Stimulated activated naive CD8-positive, alpha-beta T cell treated with anti-CD3 and anti-CD28 coated beads, Interleukin-15, Interleukin-2, amounts not matched to agents 100 U/mL and 50 U/mL, for 24 hours (primary cell): ENCODE data around the gene OR10P1.
"Not testable (repeated sequence)": the region's sequence is repeated elsewhere in the genome, so short reads cannot be mapped to it uniquely, and the experiment has no call there.

Experiments used
- ATAC-seq: fragments of 150-1000 bp; cut with Tn5 transposase; one replicate; pipeline ENCODE4 v1.10.0; 2021
- DNase-seq: peaks from one replicate; pipeline ENCODE4 v3.0.0; 2021

The OR10P1 gene

GRCh38 chr12:55636853-55637252 is at the start of gene OR10P1:
OR10P1 (plus strand) TSS chr12:55636892; CDS start chr12:55636892, 0 bp downstream.
- ATAC-seq: no peak
- no peak for DNase-seq

- not testable (repeated sequence) for ATAC-seq, DNase-seq
These were observed 46.5 kb upstream of the OR10P1 start for GRCh38 chr12:55590152-55590551.

GRCh38 chr12:55607821-55608594 is 28.7 kb upstream of the OR10P1 start:
- ATAC-seq (no peak), DNase-seq (no peak)

GRCh38 chr12:55610598-55610997 is 26.1 kb upstream of the OR10P1 start:
- DNase-seq (no peak), ATAC-seq (peak; percentile 86)

- no peak for ATAC-seq
- DNase-seq: no peak
These were observed 24.0 kb upstream of the OR10P1 start for GRCh38 chr12:55612646-55613045.

- DNase-seq (no peak), ATAC-seq (no peak)
These were observed 21.9 kb upstream of the OR10P1 start for GRCh38 chr12:55614764-55615163.

GRCh38 chr12:55619354-55620138 is 17.1 kb upstream of the OR10P1 start:
- DNase-seq: peak; percentile 29
- ATAC-seq: peak; percentile 53

- ATAC-seq (peak; percentile 78), DNase-seq (peak; percentile 56)
These were observed 12.6 kb upstream of the OR10P1 start for GRCh38 chr12:55624056-55624455.

- DNase-seq (no peak), ATAC-seq (no peak)
These were observed 10.5 kb upstream of the OR10P1 start for GRCh38 chr12:55626154-55626553.

- peak; percentile 89 for ATAC-seq
- peak; percentile 27 for DNase-seq
These were observed 7.4 kb upstream of the OR10P1 start for GRCh38 chr12:55629058-55629841.

- ATAC-seq: no peak
- DNase-seq: no peak
These were observed 5.6 kb upstream of the OR10P1 start for GRCh38 chr12:55631056-55631455.

GRCh38 chr12:55631733-55632132 is 5.0 kb upstream of the OR10P1 start:
- DNase-seq (no peak), ATAC-seq (no peak)

- ATAC-seq: no peak
These were observed 3.5 kb upstream of the OR10P1 start for GRCh38 chr12:55633151-55633550.

GRCh38 chr12:55636116-55636655 is 506 bp upstream of the OR10P1 start:
- DNase-seq (no peak), ATAC-seq (peak; percentile 85)

More at GRCh38 chr12:55633151-55633550, 3.5 kb upstream of the OR10P1 start:
- DNase-seq: no peak

- DNase-seq (peak; percentile 25), ATAC-seq (peak; percentile 37)
These were observed 775 bp downstream of the OR10P1 start for GRCh38 chr12:55637467-55637866.

- DNase-seq (no peak), ATAC-seq (no peak)
These were observed 4.9 kb downstream of the OR10P1 start for GRCh38 chr12:55641595-55641994.

GRCh38 chr12:55642267-55642666 is 5.6 kb downstream of the OR10P1 start:
- no peak for DNase-seq

GRCh38 chr12:55642669-55643068 is 6.0 kb downstream of the OR10P1 start:
- DNase-seq: peak; percentile 45
- no peak for ATAC-seq

More at GRCh38 chr12:55642267-55642666, 5.6 kb downstream of the OR10P1 start:
- ATAC-seq: no peak

- ATAC-seq: no peak
- no peak for DNase-seq
These were observed 7.9 kb downstream of the OR10P1 start for GRCh38 chr12:55644591-55644990.

GRCh38 chr12:55647027-55647426 is 10.3 kb downstream of the OR10P1 start:
- DNase-seq: no peak
- no peak for ATAC-seq

- not testable (repeated sequence) for ATAC-seq, DNase-seq
These were observed 14.1 kb downstream of the OR10P1 start for GRCh38 chr12:55650620-55651298.

- ATAC-seq (no peak), DNase-seq (no peak)
These were observed 14.6 kb downstream of the OR10P1 start for GRCh38 chr12:55651299-55651683.
